Motor neuron (in vitro differentiated cells): Measurements from ENCODE around the gene CCNL1. TPM values are rescaled to one million over a fixed set of nuclear protein-coding genes. Genes with fewer than 3 reads are reported as not detected.

Source experiments
- ATAC-seq, 8 experiments: fragments of 200-7000 bp; cut with Tn5 transposase; replicated peaks in 6 of 8; 2 replicates each; pipeline ENCODE4 v1.8.0; 2021; ENCODE audit warnings: mild to moderate bottlenecking in 8 of 8, moderate library complexity in 8 of 8
- H3K27ac ChIP-seq, 2 donors: fragments of 250-450 bp; sonication (Bioruptor Pico); 2 replicates each; pipeline ENCODE4 v1.9.0; 2021; ENCODE audit warnings: antibody characterized with exemption in 2 of 2, mild to moderate bottlenecking in 2 of 2, moderate library complexity in 1 of 2
- H3K4me1 ChIP-seq, 2 donors: fragments of 250-450 bp; sonication (Bioruptor Pico); replicated peaks in 1 of 2; 2 replicates each; pipeline ENCODE4 v1.6.1; 2021; ENCODE audit warnings: antibody characterized with exemption in 2 of 2, mild to moderate bottlenecking in 2 of 2, moderate library complexity in 1 of 2
- H3K4me3 ChIP-seq, 5 donors: fragments of 250-450 bp; sonication (Bioruptor Pico); 2 replicates each; pipeline ENCODE4 v1.9.0; 2021; ENCODE audit warnings: antibody characterized with exemption in 5 of 5, mild to moderate bottlenecking in 5 of 5, moderate library complexity in 4 of 5
- WGBS, 10 experiments: fragments of 450-650 bp; shearing (Covaris generic); methylation state at CpG; one replicate each; pipeline ENCODE4 v1.0.0; 2022; 5-methylcytosine and 5-hydroxymethylcytosine counted together
- in situ Hi-C, 9 experiments: fragments of 400-800 bp; cut with MboI; loops; one replicate each; pipeline ENCODE4 v1.15.0; 2021; ENCODE audit warnings: low sequenced_read_pairs in 9 of 9, low pct_unique_long_range_greater_than_20kb in 2 of 9; ENCODE audit not compliant: unreplicated experiment in 9 of 9
- total RNA-seq, 8 experiments: library from RNA; unstranded; fragments of 300-600 nt; gene quantifications; 2 replicates each; pipeline versions ENCODE4 v1.2.3 to v1.2.4, GENCODE V29; 2022

CCNL1 gene
- total RNA-seq, 8 experiments from 2014 or later: 77.6 to 232 (median 114) TPM

DNA sequence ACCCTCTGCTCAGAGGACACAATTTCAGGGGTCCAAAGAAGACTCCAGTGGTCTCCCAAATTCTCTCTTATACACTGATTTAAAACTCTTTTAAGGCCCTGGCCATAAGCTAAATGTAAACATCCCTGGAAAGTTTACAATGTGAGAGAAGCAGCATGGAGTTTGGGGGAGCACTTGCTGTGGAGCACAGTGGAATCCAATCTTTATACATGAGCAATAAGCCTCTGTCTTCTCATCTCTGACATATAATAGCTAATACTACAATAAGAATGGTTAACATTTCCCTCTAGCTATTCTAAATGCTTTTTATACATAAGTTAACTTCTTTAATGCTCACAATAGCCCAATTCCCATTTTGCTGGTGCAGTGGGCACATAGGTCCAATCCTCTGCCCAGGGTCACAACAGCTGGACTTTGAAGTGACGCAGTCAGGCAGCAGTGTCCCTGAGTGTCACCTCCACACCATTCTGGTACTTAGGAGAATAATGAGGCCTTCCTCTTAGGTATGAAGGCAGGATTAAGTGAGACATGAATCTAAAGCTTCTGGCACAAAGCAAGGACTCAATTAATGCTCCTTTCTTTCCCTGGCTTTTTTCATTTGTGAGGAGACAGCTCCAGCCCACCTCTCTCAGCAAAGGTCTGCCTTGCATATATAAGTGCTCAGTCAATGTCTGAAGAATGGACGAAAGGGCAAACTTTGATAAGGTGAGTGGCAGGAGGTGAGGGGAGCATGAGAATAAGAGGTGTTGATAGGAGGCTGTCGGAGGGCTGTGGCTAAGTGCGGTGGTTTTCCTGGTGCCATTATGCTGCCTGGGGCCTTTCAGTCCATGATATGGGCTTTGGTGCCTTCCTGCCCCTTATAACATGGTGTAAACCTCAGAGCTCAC, 26.3 kb downstream of the CCNL1 start:
- no peak for ATAC-seq
- WGBS, 10 experiments: 50 to 100% (median 100%) methylated on average over 1 to 2 of the region's 4 CpGs; no CpG with 5 or more reads in 2 of the 10 experiments
- Histone ChIP-seq H3K27ac (no peak overlapping the region), H3K4me1 (peaks cover 28 to 29% of the 10 kb centered on the region in 2 donors), H3K4me3 (no peak overlapping the region)
- in situ Hi-C loops: loop anchor here in 2 of 9 experiments (25.0 kb wide), 2 partner anchors 971 to 996 kb away; no protein-coding TSS in a partner anchor

- in situ Hi-C loops: loop anchor here in 2 of 9 experiments (25.0 kb wide), 2 partner anchors 971 to 996 kb away; no protein-coding TSS in a partner anchor
- 60 to 100% (median 80%) methylated on average over 1 to 2 of the region's 2 CpGs; no CpG with 5 or more reads in 5 of the 10 experiments for WGBS, 10 experiments
Measured at GRCh38 chr3:157132936-157133335, 27.0 kb downstream of the CCNL1 start.

DNA sequence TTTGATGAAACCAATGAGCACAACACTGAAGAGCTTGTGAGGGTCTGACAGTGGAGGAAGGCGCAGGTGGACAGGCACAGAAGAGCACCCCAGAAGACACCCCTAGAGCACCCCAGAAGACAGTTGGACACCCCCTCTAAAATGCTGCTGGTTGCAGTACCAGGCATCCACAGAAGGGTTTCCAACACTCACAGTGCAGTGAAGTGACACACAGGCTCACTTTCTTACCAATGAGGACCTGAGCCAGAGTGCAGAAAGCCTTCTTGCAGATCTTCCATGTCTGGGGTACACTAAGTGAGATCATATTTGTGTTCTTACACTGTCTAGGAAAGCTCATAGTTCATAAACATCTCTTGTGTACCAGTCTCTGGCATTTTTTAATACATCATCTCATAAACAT, 27.6 kb downstream of the CCNL1 start:
- no peak for ATAC-seq
- in situ Hi-C loops: loop anchor here in 2 of 9 experiments (25.0 kb wide), 2 partner anchors 970 to 995 kb away; no protein-coding TSS in a partner anchor
- no peak overlapping the region for H3K27ac ChIP-seq

More at GRCh38 chr3:157132936-157133335, 27.0 kb downstream of the CCNL1 start:
- no peak for ATAC-seq
- Histone ChIP-seq H3K4me1 (peaks cover 28 to 29% of the 10 kb centered on the region in 2 donors), H3K27ac (no peak overlapping the region), H3K4me3 (no peak overlapping the region)

DNA sequence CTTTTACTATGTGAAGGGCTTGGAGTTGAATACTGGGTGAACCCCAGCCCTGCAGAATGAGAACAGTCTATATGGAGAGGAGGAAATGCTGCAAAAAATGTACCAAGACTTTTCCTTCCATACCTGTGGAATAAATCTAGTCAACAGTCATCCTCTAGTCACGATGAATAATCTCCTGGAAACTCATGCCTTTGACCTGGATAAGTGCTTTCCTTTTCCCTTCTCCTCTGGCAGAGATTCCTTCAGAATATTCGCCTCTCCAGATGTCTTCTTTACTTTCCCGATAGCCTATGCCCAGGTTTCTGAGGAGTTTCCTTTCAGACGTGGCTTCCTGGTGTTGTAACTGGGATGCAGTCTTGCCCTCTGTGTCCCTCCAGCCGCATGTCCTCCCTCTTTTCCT, 28.1 kb downstream of the CCNL1 start:
- Histone ChIP-seq H3K4me1 (peaks cover 24 to 27% of the 10 kb centered on the region in 2 donors), H3K27ac (no peak overlapping the region), H3K4me3 (no peak overlapping the region)
- in situ Hi-C loops: loop anchor here in 2 of 9 experiments (25.0 kb wide), 2 partner anchors 970 to 995 kb away; no protein-coding TSS in a partner anchor
- WGBS, 10 experiments: 0 to 100% (median 67%) methylated on average over 2 to 4 of the region's 5 CpGs; no CpG with 5 or more reads in 4 of the 10 experiments
- no peak for ATAC-seq

More for the DNA sequence above, 27.6 kb downstream of the CCNL1 start:
- Histone ChIP-seq H3K4me3 (no peak overlapping the region), H3K4me1 (peaks cover 27 to 29% of the 10 kb centered on the region in 2 donors)
- 78 to 80% methylated on average over 1 of the region's 1 CpG; no CpG with 5 or more reads in 8 of the 10 experiments for WGBS, 10 experiments

- Histone ChIP-seq H3K4me3 (no peak overlapping the region), H3K4me1 (peaks cover 20 to 24% of the 10 kb centered on the region in 2 donors), H3K27ac (peak overlapping the region; percentile 2 to 20)
- peak; percentile 36 to 71 (median 63) for ATAC-seq
- in situ Hi-C loops: loop anchor here in 2 of 9 experiments (25.0 kb wide), 2 partner anchors 968 to 993 kb away; no protein-coding TSS in a partner anchor
- WGBS, 10 experiments: 0 to 53% (median 27%) methylated on average over 1 to 16 of the region's 23 CpGs; no CpG with 5 or more reads in 1 of the 10 experiments
Measured at GRCh38 chr3:157130467-157131251, 29.3 kb downstream of the CCNL1 start.

GRCh38 chr3:157129803-157130466, 30.0 kb downstream of the CCNL1 start:
- ATAC-seq: peak in 5 of 8 experiments; percentile 62 to 75 (median 67)
- H3K4me3 ChIP-seq: no peak overlapping the region
- peak overlapping the region; percentile 2 to 20 for H3K27ac ChIP-seq
- in situ Hi-C loops: loop anchor here in 2 of 9 experiments (25.0 kb wide), 2 partner anchors 968 to 993 kb away; no protein-coding TSS in a partner anchor
- peaks cover 15 to 21% of the 10 kb centered on the region in 2 donors for H3K4me1 ChIP-seq
- WGBS, 10 experiments: 33 to 100% (median 52%) methylated on average over 3 to 15 of the region's 20 CpGs; no CpG with 5 or more reads in 1 of the 10 experiments

DNA sequence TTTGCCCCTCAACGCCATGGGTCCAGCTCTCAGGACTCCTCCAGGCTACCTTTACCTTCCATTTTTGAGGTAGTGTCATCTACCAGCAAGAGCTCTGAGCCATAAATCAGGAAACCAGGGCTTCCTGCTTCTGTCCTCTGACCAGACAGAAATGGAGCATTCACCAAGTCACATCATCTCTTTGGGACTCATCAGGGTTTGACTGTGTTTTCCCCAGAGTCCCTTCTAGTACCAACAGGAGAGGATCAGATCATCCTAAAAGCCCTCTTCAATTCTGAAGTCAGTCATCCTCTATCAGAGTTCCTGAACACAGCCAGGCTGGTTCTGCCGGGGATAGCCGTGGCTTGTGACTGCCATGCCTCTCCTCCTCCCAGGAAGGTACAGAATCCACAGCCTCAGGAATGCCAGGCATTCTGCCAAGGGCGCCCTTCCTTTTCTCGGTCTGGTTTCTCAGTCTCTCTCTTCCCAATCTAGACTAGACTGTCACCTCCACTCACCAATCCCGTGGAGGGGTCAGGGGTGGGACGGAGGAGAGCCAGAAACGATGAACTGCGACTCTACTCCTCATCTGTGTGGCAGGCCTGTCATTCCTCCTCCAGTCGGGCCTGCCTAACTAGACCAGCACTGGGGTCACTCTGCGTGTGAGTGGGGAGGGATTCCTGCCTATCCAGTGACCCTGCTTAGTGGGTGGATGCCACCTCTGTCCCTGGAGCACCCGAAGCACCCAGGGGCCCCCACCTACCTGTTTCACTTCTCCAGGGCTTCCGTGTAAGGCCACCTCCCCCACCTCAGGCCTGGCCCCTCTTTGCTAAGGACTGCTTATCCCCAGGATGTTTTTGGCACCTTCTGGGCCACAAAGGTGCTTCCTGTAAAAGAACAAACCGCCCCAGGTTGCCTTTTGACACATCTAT, 30.9 kb downstream of the CCNL1 start:
- H3K4me3 ChIP-seq: no peak overlapping the region
- in situ Hi-C loops: loop anchor here in 2 of 9 experiments (25.0 kb wide), 2 partner anchors 967 to 992 kb away; no protein-coding TSS in a partner anchor
- peak in 3 of 8 experiments; percentile 5 to 10 (median 6) for ATAC-seq
- WGBS, 10 experiments: 57 to 100% (median 79%) methylated on average over 1 to 10 of the region's 14 CpGs; no CpG with 5 or more reads in 1 of the 10 experiments
- peaks cover 11 to 17% of the 10 kb centered on the region in 2 donors for H3K4me1 ChIP-seq
- H3K27ac ChIP-seq: no peak overlapping the region

DNA sequence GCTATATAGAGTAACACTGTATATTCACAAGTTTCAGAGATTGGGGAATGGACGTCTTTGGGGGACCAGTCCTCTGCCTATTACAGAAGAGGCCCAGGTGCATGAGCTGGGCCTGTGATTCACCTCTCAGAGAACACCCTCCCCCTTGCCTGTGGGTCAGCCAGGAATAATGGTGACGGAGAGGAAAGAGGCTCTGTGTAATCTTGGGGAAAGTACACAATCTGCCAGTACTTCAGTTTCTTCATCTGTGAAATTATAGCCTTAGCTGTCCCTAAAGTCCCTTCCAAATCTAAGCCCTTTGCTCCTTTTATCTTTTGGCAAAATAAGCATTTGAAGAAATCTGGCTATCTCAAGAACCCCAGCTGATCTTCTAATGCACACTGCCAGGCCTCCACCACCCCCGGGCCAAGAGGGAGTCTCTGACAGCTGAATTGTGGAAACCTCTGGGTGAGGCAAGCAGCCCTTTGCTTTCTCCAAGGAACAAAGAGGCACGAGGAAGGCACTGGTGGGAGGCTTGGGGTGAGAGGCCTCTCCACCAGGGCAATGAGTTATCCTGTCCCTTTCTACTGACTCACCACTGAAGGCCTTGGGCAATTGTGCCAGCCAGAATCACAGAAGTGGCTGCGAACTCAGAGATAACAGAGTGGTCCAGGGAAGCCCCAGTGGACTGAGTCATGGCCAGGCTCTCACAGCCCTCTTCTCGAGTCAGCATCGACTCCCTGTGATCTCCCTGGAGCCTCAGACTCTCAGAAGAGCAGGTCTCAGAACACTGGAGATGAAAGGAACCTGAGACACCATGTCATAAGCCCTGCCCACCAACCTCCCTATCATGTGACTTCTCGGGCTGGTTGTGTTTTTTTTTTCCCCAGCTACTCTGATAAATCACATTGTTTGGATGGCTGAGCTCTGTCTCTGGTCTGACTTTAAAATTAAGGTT, 31.8 kb downstream of the CCNL1 start:
- 33 to 95% (median 71%) methylated on average over 1 to 5 of the region's 8 CpGs; no CpG with 5 or more reads in 1 of the 10 experiments for WGBS, 10 experiments
- peaks cover 11 to 17% of the 10 kb centered on the region in 2 donors for H3K4me1 ChIP-seq
- ATAC-seq: peak; percentile 13 to 52 (median 30)
- no peak overlapping the region for H3K4me3 ChIP-seq
- in situ Hi-C loops: loop anchor here in 2 of 9 experiments (25.0 kb wide), 2 partner anchors 966 to 991 kb away; no protein-coding TSS in a partner anchor
- no peak overlapping the region for H3K27ac ChIP-seq

DNA sequence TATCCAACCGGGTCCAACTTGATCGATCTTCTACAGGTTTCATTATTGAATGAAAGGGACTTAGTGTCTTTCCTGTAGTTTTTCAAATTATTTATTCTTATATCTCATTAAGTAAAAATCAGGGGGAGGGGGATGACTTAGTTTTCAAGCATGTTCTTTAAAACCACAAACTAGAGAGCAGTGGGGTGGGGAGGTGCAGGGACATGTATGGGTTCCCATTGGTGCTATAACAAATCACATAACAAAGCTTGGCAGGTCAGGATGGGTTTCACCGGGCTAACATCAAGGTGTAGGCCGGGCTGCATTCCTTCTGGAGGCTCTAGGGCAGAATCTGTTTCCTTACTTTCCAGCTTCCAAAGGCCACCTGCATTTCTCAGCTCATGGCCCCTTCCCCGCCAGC, 32.7 kb downstream of the CCNL1 start:
- Histone ChIP-seq H3K4me3 (no peak overlapping the region), H3K4me1 (peaks cover 11 to 17% of the 10 kb centered on the region in 2 donors), H3K27ac (no peak overlapping the region)
- in situ Hi-C loops: loop anchor here in 2 of 9 experiments (25.0 kb wide), 2 partner anchors 965 to 990 kb away; no protein-coding TSS in a partner anchor
- ATAC-seq: no peak
- 70 to 100% (median 92%) methylated on average over 1 to 4 of the region's 5 CpGs; no CpG with 5 or more reads in 1 of the 10 experiments for WGBS, 10 experiments

DNA sequence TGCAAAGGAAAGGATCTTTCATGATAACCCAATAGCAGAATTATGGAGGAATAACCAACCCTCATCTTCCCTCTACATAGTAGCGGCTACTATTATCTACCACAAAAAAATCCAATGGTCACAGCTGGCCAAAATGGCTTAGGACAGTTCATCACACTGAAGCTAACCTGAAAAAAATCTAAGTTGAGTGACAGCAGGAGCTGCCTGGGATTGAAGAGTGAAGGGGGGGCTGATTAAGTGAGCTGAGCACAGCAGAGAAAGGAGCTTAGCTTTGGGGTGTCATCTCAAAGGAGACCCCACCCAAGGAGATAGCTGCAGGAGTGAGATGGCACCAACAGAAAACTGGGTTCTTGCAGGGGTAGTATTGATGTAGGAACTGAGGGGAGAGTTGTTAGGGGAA, 33.6 kb downstream of the CCNL1 start:
- no peak overlapping the region for H3K27ac ChIP-seq
- ATAC-seq: no peak
- 86 to 100% (median 100%) methylated on average over 1 of the region's 1 CpG; no CpG with 5 or more reads in 2 of the 10 experiments for WGBS, 10 experiments
- in situ Hi-C loops: loop anchor here in 2 of 9 experiments (25.0 kb wide), 2 partner anchors 964 to 989 kb away; no protein-coding TSS in a partner anchor
- H3K4me3 ChIP-seq: no peak overlapping the region
- H3K4me1 ChIP-seq: peaks cover 11 to 17% of the 10 kb centered on the region in 2 donors
